Central memory CD4-positive, alpha-beta T cell (primary cell): ENCODE measurements around the gene TPM1.

ENCODE experiments used
- DNase-seq: peaks from one replicate; pipeline ENCODE4 v3.0.0; 2022

The TPM1 gene

DNA sequence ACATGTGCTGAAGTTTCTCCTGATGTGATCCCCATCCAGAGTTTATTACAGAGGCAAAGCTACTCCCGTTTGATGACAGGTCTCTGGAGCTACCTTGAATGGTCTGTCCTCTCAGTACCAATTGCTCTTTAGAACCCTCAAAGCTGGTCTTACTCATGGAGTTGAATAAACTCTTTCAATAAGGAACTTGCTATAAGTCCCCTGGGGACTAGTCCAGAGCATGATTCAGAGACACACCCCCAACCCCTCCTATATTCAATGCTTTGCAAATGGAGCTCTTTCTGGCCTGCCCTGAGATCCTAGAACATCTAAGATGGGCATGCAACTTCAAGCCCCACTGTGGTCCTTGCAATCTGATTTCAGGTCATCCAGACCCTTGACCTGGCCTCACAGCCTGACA, 23.9 kb upstream of the TPM1 start:
- DNase-seq, result no peak

DNA sequence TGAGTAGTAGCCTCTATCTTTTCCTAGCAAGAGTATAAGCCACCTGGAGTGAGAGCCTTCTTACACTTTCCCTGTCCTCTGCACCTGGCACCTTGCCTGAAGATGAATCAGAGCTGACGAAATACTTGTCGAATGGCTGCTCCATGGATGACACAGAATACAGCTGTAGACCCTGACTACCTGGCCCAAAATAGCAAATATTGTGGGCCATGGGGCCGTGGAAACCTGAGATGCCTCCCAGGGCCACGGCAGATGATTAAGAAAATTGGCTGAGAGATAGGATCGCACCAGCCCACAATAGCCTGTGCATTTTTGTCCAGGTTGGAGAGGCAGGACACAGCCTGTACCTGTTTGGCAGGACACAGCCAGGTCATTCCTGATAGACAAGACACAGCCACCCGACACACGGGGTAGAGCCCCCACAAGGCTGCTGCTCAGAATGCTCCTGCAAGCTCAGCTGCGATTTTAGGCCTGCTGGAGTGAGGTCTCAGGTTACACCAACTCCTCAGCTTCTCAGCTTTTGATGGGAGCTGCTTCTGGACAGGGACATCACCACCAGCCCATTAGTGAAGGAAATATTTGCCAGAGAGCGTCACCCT, 22.9 kb upstream of the TPM1 start:
- DNase-seq, result no peak

DNA sequence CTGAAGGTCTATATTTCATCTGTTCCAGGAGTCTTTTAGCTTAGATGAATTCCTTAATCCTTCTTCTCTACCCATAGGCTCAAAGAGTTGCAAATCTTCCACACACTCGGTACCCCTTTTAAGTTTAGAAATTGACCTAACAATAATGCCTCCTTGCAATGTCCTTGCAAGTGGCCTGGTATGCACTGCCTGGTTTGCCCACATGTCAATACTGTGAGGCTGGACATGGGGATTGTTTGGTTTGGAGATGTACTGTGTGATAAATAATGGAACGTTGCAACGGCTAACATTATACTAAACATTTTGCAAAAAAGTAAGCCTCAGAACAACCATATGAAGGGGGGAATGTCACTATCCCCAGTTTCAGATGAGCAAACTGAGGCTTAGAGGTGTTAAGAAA, 22.4 kb upstream of the TPM1 start:
- DNase-seq, result no peak

DNA sequence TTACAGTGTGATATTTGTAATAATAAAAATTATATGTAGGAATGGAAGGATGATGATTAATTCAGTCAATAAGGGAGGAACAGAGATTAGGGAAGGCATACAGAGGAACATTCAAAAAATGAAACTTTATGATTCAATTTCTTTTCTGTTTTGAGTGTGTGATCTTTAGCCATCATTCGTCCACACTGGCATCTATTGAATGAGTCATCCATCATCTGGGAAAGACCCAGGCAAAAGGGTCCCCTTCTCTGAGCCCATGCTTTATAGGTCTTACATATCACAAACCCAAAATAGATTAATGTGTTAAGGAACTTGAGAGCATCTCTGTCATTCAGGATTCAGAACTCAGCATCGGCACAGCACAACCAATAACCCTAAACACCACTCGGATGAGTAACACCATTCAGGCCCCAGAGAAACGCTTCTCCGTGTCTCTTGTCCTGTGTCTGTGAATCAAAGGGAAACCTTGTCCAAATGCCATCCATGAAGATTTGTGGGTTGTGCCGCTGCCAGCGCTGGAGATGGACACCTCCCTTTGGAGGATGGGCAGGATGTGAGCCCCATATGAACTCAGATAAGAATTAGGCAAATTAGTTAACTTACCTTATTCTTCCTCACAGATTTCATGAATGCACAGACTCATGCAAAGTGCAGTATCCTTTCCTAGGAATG, 21.7 kb upstream of the TPM1 start:
- DNase-seq, result no peak

DNA sequence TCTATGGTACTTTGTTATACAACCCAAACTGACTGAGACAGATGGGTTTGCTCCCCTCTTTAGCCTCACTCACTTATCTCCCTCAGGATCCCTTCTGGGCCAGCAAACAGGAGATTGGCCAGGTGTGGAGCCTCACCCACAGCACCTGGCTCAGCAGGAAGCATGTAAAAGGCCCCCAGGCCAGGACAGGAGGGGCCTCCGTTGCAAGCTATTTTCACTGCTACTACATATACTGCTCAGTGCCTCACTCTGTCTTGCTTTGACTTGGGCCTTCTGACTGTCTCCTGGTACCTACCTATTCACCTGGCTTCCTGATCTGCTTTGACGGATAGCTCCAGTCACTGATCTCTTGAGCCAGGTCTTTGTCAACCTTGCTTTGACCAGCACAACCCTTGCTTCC, 20.4 kb upstream of the TPM1 start:
- no peak for DNase-seq

DNA sequence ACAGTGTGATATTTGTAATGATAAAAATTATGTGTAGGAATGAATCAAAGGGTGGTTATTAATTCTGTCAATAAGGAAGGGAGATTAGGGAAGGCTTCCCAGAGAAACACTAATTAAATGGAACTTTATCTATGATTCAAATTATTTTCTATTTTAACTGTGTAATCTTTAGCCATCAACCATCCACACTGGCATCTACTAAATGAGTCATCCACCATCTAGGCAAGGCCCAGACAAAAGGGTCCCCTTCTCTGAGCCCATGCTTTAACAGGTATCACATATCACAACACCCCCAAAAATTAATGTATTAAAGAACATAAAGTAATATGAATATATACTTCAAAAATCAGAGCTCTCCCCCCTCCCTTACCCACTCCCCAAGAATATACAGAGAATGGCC, 19.9 kb upstream of the TPM1 start:
- DNase-seq, result no peak

DNA sequence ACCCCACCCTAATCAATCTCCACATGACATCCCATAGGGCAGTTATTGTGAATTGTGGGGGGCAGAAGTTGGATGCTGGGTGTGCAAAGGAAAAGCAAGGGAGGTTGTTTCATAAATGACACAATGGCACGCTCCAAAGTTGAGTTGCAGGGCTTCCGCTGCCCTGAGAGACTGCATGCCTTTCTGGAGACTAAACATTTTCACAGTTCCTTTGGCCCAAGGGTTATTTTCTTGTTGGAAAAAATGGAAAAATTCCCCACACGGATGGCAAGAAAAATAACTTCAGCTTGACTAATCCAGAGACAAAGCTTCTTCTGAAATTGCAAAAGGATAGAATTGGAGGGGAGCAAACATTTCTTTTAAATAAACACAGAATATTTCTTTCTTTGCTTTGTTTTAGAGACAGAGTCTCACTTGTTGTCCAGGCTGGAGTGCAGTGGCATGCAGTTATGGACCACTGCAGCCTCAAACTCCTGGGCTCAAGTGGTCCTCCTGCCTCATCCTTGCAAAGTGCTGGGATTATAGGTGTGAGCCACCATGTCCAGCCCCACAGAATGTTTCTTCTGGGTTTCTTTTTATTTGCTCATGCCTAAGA, 19.1 kb upstream of the TPM1 start:
- no peak for DNase-seq

DNA sequence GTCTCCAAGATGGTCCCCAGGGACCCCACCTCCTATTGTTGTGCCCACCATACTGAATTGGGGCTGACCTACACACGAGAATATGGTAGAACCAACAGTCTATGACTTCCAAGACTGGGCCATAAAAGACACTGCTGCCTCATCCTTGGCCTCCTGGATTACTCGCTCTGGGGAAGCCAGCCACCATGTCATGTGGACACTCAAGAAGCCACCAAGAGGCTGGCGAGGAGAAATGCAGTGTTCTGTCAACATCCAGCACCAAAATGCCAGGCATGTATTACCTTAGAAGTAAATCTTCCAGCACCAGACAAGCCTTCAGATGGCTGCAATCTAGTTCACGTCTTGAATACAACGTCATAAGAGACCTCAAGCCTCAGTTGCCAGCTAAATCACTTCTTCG, 17.1 kb upstream of the TPM1 start:
- DNase-seq, result no peak

DNA sequence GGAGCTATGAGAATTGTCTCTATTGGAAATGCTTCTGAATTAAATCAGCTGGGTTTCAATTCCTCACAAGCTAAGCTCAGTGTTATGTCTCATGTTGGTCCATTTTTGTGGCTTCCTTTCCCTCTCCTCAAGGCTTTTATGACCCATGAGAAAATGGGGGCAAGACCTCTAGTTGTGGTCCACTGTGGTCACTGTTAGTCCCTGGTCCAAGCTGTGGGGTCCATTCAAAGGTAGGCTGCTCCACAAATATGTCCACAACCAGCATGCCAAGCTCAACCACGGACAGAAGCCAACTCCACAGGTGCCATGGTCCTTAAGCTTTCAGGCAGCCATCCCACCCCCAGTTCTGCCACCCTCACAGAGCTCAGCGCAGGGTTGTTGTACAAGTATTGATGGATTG, 14.9 kb upstream of the TPM1 start:
- DNase-seq, result no peak

DNA sequence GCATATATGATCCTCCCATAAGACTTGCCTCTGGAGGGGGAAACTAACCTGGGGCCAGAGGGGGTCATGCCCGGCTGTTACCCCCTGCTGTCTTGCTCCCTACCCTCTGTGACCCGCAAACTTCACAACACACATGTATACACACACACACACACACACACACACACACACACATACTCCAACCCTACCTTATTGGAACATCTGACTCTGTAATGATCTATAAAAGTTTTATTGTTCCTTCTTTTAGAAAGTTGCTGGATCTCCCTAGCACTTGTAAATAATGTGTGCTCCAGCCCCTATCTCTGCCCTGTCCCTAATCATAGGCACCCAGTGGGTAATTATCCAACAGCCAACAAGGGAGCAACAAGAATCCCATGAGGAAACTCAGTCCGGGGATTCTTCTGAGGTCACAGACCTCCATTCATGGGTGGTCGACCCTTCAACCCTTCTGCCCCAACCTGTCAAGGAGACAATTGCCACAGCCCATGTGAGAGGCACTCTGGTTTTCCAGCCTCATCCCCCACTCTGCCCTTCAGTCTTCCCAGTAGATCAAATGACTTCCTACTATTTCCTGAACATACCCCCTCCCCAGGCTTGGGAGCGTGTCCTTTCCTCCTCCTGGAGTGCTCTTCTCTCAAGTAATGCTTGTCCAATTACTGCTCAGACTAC, 14.0 kb upstream of the TPM1 start:
- DNase-seq, result no peak

DNA sequence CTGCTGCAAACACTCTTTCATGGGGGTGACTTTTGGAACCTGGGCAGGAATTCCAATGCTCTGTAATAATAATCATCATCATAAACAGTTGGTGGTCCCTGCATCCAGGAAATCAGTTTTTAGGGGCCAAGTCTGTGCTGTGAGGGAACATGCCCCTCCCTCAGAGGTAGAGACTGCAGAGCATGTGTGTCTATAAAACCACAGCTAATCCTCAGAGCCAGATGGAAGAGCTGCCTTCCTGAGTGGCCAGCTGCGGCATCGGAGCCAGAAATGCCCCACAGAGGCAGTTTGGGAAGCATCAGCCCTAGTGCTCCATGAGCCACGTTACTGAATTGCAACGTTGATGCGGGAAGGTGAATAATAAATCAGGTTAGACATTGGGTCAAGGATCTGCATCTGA, 12.9 kb upstream of the TPM1 start:
- no peak for DNase-seq

DNA sequence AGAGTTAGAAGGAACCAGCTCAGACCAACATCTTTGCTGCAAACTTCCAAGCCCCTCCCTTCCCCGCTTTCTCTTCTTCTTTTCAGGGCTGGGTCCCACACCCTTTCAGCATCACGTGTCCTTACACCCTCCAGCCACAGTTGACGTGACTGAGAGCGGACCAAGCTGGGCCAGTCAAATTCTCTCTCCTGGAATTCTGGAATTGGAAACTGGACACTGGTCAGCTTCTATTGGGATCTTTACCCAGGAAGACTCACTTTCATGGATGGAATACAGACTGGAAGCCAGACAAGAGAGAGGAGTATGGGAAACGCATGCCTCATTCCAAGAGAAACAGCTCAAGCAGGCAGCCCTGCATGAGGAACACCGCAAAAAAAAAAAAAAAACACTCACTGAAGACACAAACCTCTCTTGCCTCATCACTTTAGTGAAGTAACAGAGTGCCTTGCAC, 12.4 kb upstream of the TPM1 start:
- no peak for DNase-seq

DNA sequence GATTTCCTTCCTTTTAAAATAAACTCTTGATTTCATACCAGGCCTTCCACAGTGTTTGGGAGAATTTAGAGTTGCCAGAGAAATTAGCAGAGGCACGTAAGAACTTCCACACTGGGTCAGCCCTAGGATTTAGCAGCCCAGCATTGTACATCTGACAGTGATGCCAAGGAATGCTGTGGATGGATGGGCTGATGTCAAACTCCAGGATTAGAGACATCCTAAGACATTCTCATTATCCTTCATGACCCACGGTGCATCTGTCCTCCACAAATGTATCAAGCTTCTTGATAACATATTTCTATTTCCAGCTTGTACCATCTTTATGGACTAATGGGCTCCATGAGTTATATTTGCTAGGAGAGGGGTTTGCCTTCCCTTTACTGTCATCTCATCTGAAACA, 8.0 kb upstream of the TPM1 start:
- no peak for DNase-seq

DNA sequence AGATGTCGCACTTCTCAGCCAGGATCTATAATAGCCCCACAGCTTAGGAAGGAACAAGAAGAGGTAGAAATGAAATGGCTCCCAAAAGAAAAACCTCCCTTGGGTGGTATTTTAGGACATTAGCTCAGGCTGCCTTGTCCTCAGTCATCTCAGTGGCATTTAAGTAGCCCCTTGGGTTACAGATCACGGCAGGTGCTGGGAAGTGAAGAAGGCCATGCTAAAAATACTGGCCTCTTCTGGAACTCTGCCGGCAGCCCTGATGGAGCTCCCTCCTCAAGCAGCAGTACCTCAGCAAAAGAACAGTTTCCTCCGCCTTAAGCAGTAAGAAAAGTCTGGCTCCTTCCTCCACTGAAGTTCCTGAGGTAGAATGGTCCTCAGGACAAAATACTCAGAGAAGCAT, 7.3 kb upstream of the TPM1 start:
- no peak for DNase-seq

DNA sequence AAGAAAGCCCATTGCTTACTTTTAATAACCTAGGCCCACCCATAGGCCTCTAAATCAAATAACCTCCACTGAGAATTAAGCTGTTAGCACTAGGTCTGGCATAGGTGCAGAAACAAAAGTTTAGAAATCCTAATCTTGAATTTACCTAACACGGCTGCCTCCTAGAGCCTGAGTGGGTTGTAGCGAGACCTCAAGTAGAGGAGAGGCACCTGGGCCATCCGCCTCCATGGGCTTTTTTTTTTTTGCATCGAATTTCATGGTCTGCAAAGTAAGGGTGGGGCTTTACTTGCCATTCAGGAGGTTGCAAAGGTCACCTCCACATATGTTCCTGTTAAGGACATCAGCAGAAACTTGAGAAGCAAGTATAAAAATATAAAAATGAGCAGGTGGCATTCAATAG, 6.6 kb upstream of the TPM1 start:
- no peak for DNase-seq

DNA sequence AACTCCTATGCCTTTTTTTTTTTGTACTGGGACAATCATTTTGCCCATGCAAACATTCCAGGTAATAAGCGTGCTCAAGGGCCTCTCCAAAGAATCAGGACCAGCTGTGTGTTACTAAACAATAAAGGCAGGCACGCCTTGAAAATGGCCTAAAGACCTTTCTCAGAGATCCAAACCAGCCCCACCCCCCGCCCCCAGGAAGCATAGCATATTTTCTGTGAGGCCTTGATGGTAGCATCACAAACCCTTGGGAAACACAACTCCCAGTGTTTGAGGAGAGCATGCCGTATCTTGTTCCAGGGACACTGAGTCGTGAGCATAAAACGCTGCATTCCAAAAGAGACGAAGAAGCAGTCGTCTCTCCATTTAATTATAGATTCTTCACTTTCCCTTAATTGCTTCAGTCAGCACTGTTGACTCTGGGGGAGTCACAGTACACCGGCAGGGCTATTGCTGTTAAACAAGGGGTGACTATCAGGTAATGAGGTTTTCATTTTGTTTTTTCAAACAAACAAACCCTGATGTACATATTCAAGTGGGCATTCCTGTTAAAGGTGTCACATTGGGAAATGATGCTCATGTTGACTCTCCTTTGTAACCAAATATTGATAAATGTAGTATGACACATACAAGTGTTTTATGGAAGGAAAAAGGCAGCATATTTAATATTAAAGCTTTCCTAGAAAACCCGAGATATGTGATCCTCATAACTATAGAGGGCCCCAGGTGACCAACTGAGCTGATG, 4.4 kb upstream of the TPM1 start:
- DNase-seq, result no peak

DNA sequence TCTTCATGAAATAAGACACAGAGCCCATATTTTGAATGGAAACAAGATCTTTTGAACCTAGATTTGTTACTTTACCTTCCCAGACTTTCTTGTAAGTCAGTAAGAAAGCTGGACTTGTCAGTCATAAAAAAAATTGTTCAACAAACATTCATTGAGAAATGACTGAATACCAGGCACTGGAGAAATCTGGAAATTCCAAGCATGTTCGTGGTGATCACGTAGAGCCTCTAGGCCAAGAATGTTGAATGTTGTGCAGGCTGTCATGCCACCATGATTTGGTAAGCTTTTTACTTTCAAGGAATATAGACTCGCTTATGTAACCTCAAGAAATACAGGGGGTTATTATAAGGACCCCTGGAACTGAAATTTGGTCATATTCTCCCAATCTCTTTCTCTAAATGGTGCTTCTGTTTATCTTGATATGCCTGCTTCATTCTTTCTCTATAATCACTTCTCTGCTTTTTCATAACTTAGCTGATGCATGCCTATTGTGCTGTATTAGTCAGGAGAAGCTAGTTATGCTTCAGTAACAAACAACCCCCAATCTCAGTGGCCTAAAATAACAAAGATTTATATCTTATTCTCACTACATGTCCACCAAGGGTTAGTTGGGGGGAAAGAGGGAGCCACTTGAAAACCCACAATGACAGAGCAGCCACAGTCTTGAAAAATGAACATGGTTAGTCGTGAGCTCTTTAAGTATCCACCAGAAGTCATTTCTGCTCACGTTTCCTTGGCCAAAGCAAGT, 3.4 kb upstream of the TPM1 start:
- no peak for DNase-seq

DNA sequence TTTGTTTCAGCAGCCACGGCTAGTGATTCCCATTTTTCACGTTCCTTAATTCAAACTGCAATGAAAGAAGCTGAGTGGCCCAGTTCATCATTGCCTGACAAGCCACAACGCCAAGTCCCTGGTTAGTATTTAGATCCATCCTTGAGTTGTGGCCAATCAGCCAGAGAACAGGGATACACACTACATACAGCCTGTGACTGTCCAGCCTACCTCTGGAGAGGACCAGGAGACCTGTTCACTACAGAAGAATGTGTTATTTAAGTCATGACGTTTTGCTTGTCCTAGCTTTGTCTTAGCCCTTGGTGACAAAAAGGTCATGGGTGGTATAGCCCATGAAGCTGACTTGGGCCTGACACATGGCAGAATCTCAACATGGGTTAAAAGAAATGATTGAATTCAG, 2.7 kb upstream of the TPM1 start:
- no peak for DNase-seq

DNA sequence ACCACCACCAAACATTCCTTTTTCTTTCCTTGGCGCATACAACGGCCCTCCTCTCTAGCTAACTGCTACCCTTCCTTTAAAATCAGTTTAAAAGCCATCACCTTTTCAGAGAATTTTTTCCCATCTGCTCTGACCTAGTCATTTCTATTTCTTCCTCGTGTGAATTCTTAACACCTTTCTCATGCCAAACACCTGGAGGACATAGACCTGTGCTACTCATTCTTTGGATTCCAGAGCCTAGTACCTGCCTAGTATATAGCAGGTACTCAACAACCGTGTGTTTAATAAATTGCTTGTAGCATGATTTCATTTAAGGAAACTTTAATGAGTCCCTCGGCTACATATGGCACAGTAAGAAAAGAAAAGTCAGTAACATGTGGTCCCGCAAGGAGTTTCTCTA, 2.0 kb upstream of the TPM1 start:
- DNase-seq, result no peak

DNA sequence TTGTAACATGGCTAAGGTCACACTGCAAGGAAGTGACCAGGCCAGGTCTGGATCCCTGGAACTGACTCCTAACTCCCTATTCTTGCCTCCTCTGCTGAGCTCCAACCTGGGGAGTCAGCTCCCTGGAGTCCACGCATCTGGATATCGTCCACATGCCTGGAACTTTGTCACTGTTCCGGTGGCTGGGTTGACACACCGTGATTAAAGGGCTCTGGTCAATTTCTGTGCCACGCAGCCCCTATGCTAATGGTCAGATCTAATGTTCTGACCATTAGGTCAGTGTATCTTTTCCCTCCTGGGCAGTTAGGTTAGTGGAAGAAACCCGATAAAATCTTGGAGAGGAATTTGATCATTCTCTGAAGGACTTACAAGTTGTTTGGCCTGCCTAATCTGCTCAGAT, 1.6 kb upstream of the TPM1 start:
- DNase-seq, result no peak

DNA sequence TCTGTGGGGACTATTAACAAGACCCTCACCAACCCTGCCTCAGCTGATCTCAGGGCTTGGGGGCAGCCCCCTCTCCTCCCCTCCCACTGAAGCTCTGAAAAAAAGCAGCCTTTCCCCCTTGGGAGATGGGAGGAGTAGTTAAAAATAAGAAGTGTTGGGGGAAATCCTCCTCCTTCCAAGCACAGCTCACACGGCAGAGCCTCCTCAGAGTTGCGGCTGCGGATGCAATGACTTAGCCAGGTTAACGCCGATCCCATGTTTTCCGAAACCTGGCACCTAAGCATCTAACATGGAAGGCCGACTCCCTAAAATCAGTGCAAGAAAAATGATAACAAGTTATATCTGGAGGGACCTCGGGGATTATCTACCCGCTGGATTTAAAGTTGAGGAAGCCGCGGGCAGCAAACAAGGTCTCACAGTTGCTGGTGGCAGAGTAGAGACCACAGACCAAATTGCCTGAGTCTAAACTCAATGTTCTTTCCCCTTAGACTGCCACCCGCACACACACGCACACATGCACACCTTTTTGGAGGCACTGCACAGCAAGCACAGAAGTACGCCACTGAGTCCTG, 1.1 kb upstream of the TPM1 start:
- DNase-seq, result no peak

DNA sequence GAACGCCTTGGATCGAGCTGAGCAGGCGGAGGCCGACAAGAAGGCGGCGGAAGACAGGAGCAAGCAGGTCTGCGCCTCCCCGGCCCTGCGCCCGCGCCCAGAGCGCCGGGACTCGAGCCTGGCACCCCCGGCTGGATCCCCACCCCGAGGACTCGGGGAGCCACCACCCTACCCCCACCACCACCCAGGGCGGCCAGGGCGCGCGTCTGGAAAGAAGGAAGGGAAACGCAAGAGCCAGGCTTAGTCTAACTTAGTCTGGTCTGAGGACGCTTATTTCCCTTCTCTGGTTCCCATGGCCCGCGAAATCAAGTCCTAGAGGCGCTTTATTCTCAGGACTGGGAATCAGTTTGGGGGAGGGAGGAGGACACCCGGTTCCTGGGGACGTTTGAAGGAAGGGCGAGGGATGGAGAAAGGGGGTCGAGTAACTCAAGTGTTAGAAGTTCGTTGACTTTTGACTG, 359 bp downstream of the TPM1 start:
- no peak for DNase-seq
